K562 (cell line): ENCODE results near the gene AIDA. TPM values are rescaled to one million over a fixed set of nuclear protein-coding genes. Genes with fewer than 3 reads are reported as not detected.
A peak's percentile ranks its signal among the peaks of the same experiment; 100 is the strongest.

Experiments
- DIDO1 ChIP-seq: fragments of 450-650 bp; IDR thresholded peaks from 2 replicates; pipeline ENCODE4 v1.6.1; 2016; ENCODE audit warnings: low read depth, missing biosample characterization, missing genetic modification characterization
- ELF1 ChIP-seq: fragments of 200-800 bp; sonication (Bioruptor generic); IDR thresholded peaks from 2 replicates; pipeline ENCODE4 v1.6.1; 2016; ENCODE audit warnings: missing genetic modification characterization, missing compliant biosample characterization
- ELF4 ChIP-seq: fragments of 450-650 bp; formaldehyde crosslinking; IDR thresholded peaks from 2 replicates; pipeline ENCODE4 v1.4.0; 2022; ENCODE audit warnings: missing genetic modification characterization
- EP300 ChIP-seq: IDR thresholded peaks from 2 replicates; pipeline ENCODE4 v1.6.1; 2012; ENCODE audit warnings: low read length, improper control_type of control experiment
- MTA2 ChIP-seq: fragments of 450-650 bp; IDR thresholded peaks from 2 replicates; pipeline ENCODE4 v1.6.1; 2016; ENCODE audit warnings: low read depth
- TRIM25 ChIP-seq: fragments of 450-650 bp; IDR thresholded peaks from 2 replicates; pipeline ENCODE4 v1.7.0; 2016; ENCODE audit warnings: borderline replicate concordance
- ZBED1 ChIP-seq: IDR thresholded peaks from 2 replicates; pipeline ENCODE4 v1.6.1; 2014
- ZNF23 ChIP-seq: fragments of 250-450 bp; sonication (Bioruptor Pico); IDR thresholded peaks from 2 replicates; pipeline ENCODE4 v1.4.0; 2020; ENCODE audit warnings: mild to moderate bottlenecking
- ZNF282 ChIP-seq: sonication (generic); formaldehyde crosslinking; IDR thresholded peaks from 2 replicates; pipeline ENCODE4 v1.8.1; 2023; ENCODE audit warnings: missing genetic modification reagents
- ZNF407 ChIP-seq: fragments of 450-650 bp; IDR thresholded peaks from 2 replicates; pipeline ENCODE4 v1.6.1; 2016; ENCODE audit warnings: low read depth
- polyA plus RNA-seq, 8 experiments: library from polyadenylated mRNA; depleted of rRNA in 4 of 8; stranded (reverse) in 5 of 8; unstranded in 3 of 8; fragments of >200 nt; fragmentation: Nextera tagmentation in 2 of 8; fragmentation: Illumina TruSeq in 1 of 8; extraction: Ambion mirVana in 2 of 8; extraction: Trizol in 1 of 8; gene quantifications; 2 replicates each; pipeline versions ENCODE4 v1.2.1 to v1.2.3, GENCODE V29; 2011 to 2014; ENCODE audit warnings: inconsistent platforms in 1 of 8, missing spikeins in 1 of 8
- total RNA-seq, 7 experiments: library from RNA; depleted of rRNA in 6 of 7; stranded (reverse); fragments of >200 nt in 6 of 7; fragmentation: Illumina TruSeq in 2 of 7; extraction: Trizol in 2 of 7; gene quantifications; 2 replicates each; pipeline versions ENCODE4 v1.2.1 to v1.2.3, GENCODE V29; 2011 to 2021; ENCODE audit warnings: low replicate concordance in 1 of 7
- TF ChIP-seq, protein P1 (sequence below): fragments of 250-450 bp; sonication (Bioruptor Pico); IDR thresholded peaks from 2 replicates; pipeline ENCODE4 v1.4.0; 2020
- TF ChIP-seq, protein P2 (sequence below): fragments of 250-450 bp; sonication (Bioruptor Pico); IDR thresholded peaks from 2 replicates; pipeline ENCODE4 v1.8.0; 2021; ENCODE audit warnings: moderate library complexity, mild to moderate bottlenecking, inconsistent platforms
- TF ChIP-seq, protein P3 (sequence below): sonication (generic); formaldehyde crosslinking; IDR thresholded peaks from 2 replicates; pipeline ENCODE4 v1.8.1; 2023; ENCODE audit warnings: mild to moderate bottlenecking, missing genetic modification reagents
- TF ChIP-seq, protein P4 (sequence below): fragments of 450-650 bp; formaldehyde crosslinking; IDR thresholded peaks from 2 replicates; pipeline ENCODE4 v1.4.0; 2022; ENCODE audit warnings: missing genetic modification characterization

Gene AIDA
- total and polyA plus RNA-seq, 9 of the 15 experiments (the other 6 are each of a cell fraction or from before 2014, with no cell fraction given) = 18.2 to 77.9 (median 24.9) TPM

- TF ChIP-seq ZNF407 (0 out of 2 replicates have a peak, but pooled peaks have one; percentile 39), ZNF23 (CRISPR knock-in tag) (no peak), MTA2 (no peak), ELF4 (CRISPR knock-in tag) (peak; percentile 85; the same call in 1 of the 2 replicates), ZNF282 (CRISPR knock-in tag) (no peak), EP300 (peak; percentile 49), DIDO1 (tag) (peak; percentile 82), ELF1 (tag) (peak; percentile 98), ZBED1 (no peak; the same call in 1 of the 2 replicates), TRIM25 (no peak)
- TF ChIP-seq, protein P1, sequence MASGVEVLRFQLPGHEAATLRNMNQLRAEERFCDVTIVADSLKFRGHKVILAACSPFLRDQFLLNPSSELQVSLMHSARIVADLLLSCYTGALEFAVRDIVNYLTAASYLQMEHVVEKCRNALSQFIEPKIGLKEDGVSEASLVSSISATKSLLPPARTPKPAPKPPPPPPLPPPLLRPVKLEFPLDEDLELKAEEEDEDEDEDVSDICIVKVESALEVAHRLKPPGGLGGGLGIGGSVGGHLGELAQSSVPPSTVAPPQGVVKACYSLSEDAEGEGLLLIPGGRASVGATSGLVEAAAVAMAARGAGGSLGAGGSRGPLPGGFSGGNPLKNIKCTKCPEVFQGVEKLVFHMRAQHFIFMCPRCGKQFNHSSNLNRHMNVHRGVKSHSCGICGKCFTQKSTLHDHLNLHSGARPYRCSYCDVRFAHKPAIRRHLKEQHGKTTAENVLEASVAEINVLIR (CRISPR knock-in tag) = peak; percentile 98
- TF ChIP-seq, protein P2, sequence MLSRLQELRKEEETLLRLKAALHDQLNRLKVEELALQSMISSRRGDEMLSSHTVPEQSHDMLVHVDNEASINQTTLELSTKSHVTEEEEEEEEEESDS (CRISPR knock-in tag) = no peak
- TF ChIP-seq, protein P3, sequence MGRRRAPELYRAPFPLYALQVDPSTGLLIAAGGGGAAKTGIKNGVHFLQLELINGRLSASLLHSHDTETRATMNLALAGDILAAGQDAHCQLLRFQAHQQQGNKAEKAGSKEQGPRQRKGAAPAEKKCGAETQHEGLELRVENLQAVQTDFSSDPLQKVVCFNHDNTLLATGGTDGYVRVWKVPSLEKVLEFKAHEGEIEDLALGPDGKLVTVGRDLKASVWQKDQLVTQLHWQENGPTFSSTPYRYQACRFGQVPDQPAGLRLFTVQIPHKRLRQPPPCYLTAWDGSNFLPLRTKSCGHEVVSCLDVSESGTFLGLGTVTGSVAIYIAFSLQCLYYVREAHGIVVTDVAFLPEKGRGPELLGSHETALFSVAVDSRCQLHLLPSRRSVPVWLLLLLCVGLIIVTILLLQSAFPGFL (CRISPR knock-in tag) = no peak
- TF ChIP-seq, protein P4, sequence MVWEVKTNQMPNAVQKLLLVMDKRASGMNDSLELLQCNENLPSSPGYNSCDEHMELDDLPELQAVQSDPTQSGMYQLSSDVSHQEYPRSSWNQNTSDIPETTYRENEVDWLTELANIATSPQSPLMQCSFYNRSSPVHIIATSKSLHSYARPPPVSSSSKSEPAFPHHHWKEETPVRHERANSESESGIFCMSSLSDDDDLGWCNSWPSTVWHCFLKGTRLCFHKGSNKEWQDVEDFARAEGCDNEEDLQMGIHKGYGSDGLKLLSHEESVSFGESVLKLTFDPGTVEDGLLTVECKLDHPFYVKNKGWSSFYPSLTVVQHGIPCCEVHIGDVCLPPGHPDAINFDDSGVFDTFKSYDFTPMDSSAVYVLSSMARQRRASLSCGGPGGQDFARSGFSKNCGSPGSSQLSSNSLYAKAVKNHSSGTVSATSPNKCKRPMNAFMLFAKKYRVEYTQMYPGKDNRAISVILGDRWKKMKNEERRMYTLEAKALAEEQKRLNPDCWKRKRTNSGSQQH (CRISPR knock-in tag) = 0 out of 2 replicates have a peak, but pooled peaks have one; percentile 28
Observed at GRCh38 chr1:222643938-222644635, 68.2 kb downstream of the AIDA start (continued).
